PFSK-1 (cell line): ENCODE data around the gene AP2A2.

Source experiments
- FOXP2 ChIP-seq: optimal IDR thresholded peaks from 2 replicates; pipeline ENCODE3; 2011; ENCODE audit warnings: borderline replicate concordance, control low read depth, inconsistent platforms; ENCODE audit not compliant: insufficient read depth; ENCODE audit errors: extremely low read length, extremely low read depth
- POLR2AphosphoS5 ChIP-seq: IDR thresholded peaks from 2 replicates; pipeline ENCODE4 v1.6.1; 2012; ENCODE audit warnings: low read depth, mild to moderate bottlenecking, control low read depth, low read length, moderate library complexity
- SIN3A ChIP-seq: IDR thresholded peaks from 2 replicates; pipeline ENCODE4 v1.6.1; 2012; ENCODE audit warnings: mild to moderate bottlenecking, low read length, moderate library complexity, borderline replicate concordance; ENCODE audit not compliant: insufficient read depth
- TAF1 ChIP-seq: IDR thresholded peaks from 2 replicates; pipeline ENCODE4 v1.6.1; 2012; ENCODE audit warnings: low read length, control low read depth, borderline replicate concordance; ENCODE audit not compliant: insufficient read depth
- TF ChIP-seq, protein P1 (sequence below), 2 experiments: IDR thresholded peaks; 2 replicates each; pipeline versions ENCODE4 v1.6.1 to v1.8.0; 2011 to 2012; ENCODE audit warnings: low read depth in 2 of 2, low read length in 2 of 2, control low read depth in 1 of 2, inconsistent platforms in 1 of 2, mild to moderate bottlenecking in 1 of 2, moderate library complexity in 1 of 2; ENCODE audit not compliant: insufficient read depth in 1 of 2

The AP2A2 gene

DNA sequence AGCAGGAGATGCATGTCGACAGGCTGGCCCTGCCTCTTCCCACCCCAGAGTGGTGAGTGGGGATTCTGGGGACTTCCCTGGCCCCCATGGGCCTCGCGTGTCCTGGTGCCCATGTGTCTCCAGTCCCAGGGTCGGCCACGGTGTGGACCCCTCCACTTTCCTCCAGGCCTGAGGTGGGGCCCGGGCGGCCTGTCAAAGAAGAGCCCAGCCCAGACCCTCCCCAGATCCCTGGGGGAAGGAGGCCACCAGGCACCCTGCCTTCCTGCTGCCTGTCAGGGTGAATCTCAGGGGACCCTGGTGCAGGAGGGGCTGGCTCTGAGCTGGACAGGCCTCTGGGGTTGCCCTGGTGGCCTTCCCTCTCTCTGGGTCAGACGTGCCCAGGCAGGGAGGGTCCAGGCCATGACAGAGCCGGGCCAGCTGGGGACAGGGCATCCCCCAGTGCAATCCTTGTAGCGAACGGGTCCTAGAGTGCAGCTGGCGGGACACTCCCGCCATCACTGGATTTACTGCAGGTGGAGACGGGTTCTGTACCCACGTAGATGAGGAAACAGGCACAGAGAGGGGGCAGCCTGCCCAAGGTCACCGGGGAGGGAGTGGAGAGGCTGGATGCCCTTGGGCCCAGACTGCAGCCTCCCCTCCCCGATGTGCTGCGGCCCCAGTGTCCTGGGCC, 124.4 kb downstream of the AP2A2 start:
- TF ChIP-seq, protein P1, sequence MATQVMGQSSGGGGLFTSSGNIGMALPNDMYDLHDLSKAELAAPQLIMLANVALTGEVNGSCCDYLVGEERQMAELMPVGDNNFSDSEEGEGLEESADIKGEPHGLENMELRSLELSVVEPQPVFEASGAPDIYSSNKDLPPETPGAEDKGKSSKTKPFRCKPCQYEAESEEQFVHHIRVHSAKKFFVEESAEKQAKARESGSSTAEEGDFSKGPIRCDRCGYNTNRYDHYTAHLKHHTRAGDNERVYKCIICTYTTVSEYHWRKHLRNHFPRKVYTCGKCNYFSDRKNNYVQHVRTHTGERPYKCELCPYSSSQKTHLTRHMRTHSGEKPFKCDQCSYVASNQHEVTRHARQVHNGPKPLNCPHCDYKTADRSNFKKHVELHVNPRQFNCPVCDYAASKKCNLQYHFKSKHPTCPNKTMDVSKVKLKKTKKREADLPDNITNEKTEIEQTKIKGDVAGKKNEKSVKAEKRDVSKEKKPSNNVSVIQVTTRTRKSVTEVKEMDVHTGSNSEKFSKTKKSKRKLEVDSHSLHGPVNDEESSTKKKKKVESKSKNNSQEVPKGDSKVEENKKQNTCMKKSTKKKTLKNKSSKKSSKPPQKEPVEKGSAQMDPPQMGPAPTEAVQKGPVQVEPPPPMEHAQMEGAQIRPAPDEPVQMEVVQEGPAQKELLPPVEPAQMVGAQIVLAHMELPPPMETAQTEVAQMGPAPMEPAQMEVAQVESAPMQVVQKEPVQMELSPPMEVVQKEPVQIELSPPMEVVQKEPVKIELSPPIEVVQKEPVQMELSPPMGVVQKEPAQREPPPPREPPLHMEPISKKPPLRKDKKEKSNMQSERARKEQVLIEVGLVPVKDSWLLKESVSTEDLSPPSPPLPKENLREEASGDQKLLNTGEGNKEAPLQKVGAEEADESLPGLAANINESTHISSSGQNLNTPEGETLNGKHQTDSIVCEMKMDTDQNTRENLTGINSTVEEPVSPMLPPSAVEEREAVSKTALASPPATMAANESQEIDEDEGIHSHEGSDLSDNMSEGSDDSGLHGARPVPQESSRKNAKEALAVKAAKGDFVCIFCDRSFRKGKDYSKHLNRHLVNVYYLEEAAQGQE (IDR thresholded peaks at IDR 0.05; ENCODE audit: insufficient read depth in 1 of 2, low read depth in 2 of 2, low read length in 2 of 2), result no peak
- no peak for TF ChIP-seq SIN3A
- no peak for TF ChIP-seq FOXP2
- TF ChIP-seq POLR2AphosphoS5, result no peak
- TF ChIP-seq TAF1, result no peak

DNA sequence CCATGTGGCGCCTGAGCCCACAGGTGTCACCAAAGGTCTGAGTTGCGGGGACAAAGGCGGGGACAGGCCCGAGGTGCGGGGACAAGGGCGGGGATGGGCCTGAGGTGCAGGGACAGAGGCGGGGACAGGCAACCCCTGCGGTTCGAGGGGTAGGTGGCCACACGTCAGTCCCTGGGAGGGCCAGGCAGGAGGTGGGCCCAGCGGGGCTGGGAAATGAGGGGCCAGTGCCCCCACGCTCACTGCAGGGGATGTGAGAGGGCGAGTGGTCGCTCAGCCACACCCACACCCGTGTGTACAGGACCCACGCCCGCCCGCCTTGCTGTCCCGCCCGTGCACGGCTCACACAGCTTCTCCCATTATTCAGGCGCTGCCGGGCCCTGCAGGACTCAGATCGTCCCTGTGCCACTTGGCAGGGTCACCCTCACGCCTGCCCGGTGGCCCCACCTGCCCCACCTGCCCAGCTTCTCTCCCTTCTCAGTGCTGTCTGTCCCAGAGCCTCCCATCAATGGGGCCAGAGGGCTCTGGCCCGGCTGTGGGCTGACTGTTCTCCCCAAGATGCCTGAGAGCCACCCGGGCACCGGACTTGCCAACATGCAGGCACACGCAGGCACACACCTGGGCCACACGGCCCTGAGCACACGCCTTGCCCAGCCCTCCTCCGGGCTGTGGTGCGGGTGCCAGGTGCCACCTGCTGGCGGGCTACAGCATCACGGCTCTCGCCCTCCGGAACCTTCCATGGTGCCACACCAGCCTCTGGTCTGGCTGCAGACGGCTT, 125.1 kb downstream of the AP2A2 start:
- TF ChIP-seq, protein P1 (IDR thresholded peaks at IDR 0.05; ENCODE audit: insufficient read depth in 1 of 2, low read depth in 2 of 2, low read length in 2 of 2), result no peak
- TF ChIP-seq SIN3A (no peak), FOXP2 (peak; percentile 88), POLR2AphosphoS5 (no peak), TAF1 (no peak)

DNA sequence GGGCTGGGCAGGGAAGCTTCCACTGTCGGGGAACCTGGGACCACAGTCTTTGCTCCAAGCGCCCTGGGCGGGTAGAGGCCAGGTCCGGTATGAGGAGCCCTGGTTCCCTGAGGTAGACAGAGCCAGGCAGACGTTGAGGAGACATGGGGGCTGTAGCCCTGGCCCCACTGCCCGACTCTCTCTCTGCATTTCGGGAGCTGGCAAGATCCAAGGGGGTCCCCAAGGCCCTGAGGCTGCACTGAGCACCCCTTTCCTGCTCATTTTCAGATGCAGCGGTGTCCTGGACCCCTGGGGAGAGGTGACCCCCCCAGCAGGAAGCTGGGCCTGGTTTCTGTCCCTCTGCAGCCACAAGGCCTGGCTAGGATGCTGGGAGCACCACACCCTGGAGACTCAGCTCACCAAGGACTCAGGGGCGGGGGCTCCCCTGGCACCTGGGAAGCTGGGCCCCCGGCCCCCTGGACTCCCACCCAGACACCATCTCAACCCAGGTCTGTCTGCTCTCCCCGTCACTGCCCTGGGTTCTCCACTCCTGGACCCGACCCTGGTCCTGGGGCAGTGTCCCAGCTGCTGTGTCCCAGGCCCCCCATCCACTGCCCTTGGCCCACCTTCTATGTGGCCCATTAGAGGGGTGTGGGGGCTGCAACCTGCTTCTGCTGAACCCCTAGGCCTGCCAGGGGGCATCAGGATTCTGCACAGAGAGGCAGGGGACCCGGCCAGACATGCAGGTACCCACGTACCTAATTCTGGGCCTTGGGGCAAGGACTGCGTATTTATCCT, 125.9 kb downstream of the AP2A2 start:
- no peak for TF ChIP-seq POLR2AphosphoS5
- TF ChIP-seq, protein P1 (IDR thresholded peaks at IDR 0.05; ENCODE audit: insufficient read depth in 1 of 2, low read depth in 2 of 2, low read length in 2 of 2), result no peak
- TF ChIP-seq FOXP2, result no peak
- TF ChIP-seq TAF1, result no peak
- TF ChIP-seq SIN3A, result no peak

DNA sequence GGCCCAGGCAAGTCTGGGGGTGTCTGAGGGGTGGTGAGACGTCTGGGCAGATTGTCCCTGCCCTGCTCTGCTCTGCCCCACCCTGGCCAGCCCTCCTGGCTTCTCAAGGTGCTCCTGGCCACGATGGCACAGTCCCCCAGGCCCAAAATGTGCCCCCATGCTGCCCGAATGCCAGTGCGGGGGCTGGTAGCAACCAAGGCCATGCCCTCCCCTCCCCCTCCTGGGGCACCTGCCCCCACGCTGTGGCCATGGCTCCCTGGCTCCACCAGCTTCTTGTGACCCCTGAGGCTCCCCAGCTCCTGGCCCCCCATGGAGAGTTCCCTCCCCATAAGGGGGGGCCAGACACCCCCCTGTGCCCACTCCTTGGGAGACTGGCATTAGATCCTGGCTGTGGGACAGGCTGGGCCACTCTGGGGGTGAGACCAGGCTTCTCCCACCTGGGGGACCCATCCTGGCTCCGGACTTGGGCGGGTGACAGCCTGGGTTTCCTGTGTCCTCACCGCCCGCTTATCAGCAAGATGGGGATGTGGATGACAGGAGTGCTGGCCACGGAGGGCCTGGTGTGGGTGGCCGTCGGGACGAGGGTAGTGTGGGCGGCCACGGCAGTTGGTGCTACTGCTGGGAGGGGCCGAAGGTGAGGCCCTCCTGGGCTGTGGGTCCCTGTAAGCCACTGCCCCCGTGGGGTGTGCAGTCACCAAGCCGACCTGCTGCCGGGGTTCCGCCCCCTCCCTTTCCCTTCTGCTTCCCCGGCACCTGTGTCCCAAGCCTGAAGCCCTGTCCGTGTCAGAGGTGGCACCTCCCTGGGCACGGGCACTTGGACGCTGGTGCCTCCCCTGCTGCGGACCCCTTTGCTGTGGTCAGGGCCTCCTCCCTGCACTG, 126.7 kb downstream of the AP2A2 start:
- no peak for TF ChIP-seq POLR2AphosphoS5
- no peak for TF ChIP-seq SIN3A
- TF ChIP-seq, protein P1 (IDR thresholded peaks at IDR 0.05; ENCODE audit: insufficient read depth in 1 of 2, low read depth in 2 of 2, low read length in 2 of 2), result no peak
- no peak for TF ChIP-seq FOXP2
- no peak for TF ChIP-seq TAF1
